Trophoblast cell (in vitro differentiated cells and primary cell): Measurements from ENCODE around the gene DGKH.
"Not testable (repeated sequence)": the region's sequence is repeated elsewhere in the genome, so short reads cannot be mapped to it uniquely, and the experiment has no call there.

Experiments used
- DNase-seq, 2 donors: peaks; one replicate each; pipeline ENCODE4 v3.0.0-alpha.2; 2016
- H2AFZ ChIP-seq: 2 replicates; pipeline ENCODE4 v1.6.1; 2013; ENCODE audit warnings: low read length, moderate library complexity, mild to moderate bottlenecking; ENCODE audit not compliant: insufficient read depth, poor library complexity
- H2AK5ac ChIP-seq: 2 replicates; pipeline ENCODE4 v1.6.1; 2013; ENCODE audit warnings: mild to moderate bottlenecking, low read length
- H2BK120ac ChIP-seq: 2 replicates; pipeline ENCODE4 v1.6.1; 2013; ENCODE audit warnings: low read length, mild to moderate bottlenecking, moderate library complexity; ENCODE audit not compliant: insufficient read depth, poor library complexity
- H2BK12ac ChIP-seq: 2 replicates; pipeline ENCODE4 v1.6.1; 2013; ENCODE audit warnings: mild to moderate bottlenecking, low read length, moderate library complexity
- H2BK5ac ChIP-seq: 2 replicates; pipeline ENCODE4 v1.6.1; 2013; ENCODE audit warnings: low read length, low read depth, moderate library complexity, mild to moderate bottlenecking; ENCODE audit not compliant: poor library complexity
- H3K14ac ChIP-seq: 2 replicates; pipeline ENCODE4 v1.6.1; 2013; ENCODE audit warnings: mild to moderate bottlenecking, low read length
- H3K18ac ChIP-seq: 2 replicates; pipeline ENCODE4 v1.6.1; 2013; ENCODE audit warnings: mild to moderate bottlenecking, low read length
- H3K23ac ChIP-seq: 2 replicates; pipeline ENCODE4 v1.6.1; 2013; ENCODE audit warnings: low read length
- H3K27ac ChIP-seq: 2 replicates; pipeline ENCODE4 v1.5.1; 2013; ENCODE audit warnings: low read depth, mild to moderate bottlenecking, inconsistent platforms, low read length, moderate library complexity
- H3K27me3 ChIP-seq: 2 replicates; pipeline ENCODE4 v1.6.1; 2013; ENCODE audit warnings: inconsistent platforms, mild to moderate bottlenecking, low read length, moderate library complexity; ENCODE audit not compliant: insufficient read depth
- H3K36me3 ChIP-seq, 2 experiments: 1 replicate in 1 of 2; 2 replicates in 1 of 2; pipeline ENCODE4 v1.6.1; 2013; ENCODE audit warnings: low read length in 2 of 2, mild to moderate bottlenecking in 2 of 2, moderate library complexity in 1 of 2; ENCODE audit not compliant: insufficient read depth in 2 of 2, control insufficient read depth in 1 of 2
- H3K4ac ChIP-seq: 2 replicates; pipeline ENCODE4 v1.6.1; 2013; ENCODE audit warnings: low read depth, mild to moderate bottlenecking, low read length, moderate library complexity
- H3K4me1 ChIP-seq, 2 experiments: 1 replicate in 1 of 2; 2 replicates in 1 of 2; pipeline ENCODE4 v1.6.1; 2013; ENCODE audit warnings: low read length in 2 of 2, mild to moderate bottlenecking in 2 of 2, moderate library complexity in 1 of 2; ENCODE audit not compliant: insufficient read depth in 2 of 2, control insufficient read depth in 1 of 2
- H3K4me2 ChIP-seq: 2 replicates; pipeline ENCODE4 v1.6.1; 2013; ENCODE audit warnings: inconsistent platforms, mild to moderate bottlenecking, low read length, moderate library complexity
- H3K4me3 ChIP-seq: 2 replicates; pipeline ENCODE4 v1.5.1; 2013; ENCODE audit warnings: mild to moderate bottlenecking, low read depth, low read length, inconsistent platforms
- H3K79me1 ChIP-seq: one replicate; pipeline ENCODE4 v1.6.1; 2013; ENCODE audit warnings: low read length
- H3K79me2 ChIP-seq: 2 replicates; pipeline ENCODE4 v1.6.1; 2013; ENCODE audit warnings: low read length, mild to moderate bottlenecking; ENCODE audit not compliant: control insufficient read depth, insufficient read depth, poor library complexity
- H3K9ac ChIP-seq: 2 replicates; pipeline ENCODE4 v1.6.1; 2013; ENCODE audit warnings: mild to moderate bottlenecking, low read length
- H3K9me3 ChIP-seq: 2 replicates; pipeline ENCODE4 v1.6.1; 2013; ENCODE audit warnings: low read depth, mild to moderate bottlenecking, control low read depth, inconsistent platforms, low read length; ENCODE audit not compliant: insufficient read depth
- H4K12ac ChIP-seq: 2 replicates; pipeline ENCODE4 v1.6.1; 2013; ENCODE audit warnings: low read depth, mild to moderate bottlenecking, low read length, moderate library complexity
- H4K8ac ChIP-seq: 2 replicates; pipeline ENCODE4 v1.6.1; 2013; ENCODE audit warnings: low read depth, mild to moderate bottlenecking, low read length, moderate library complexity
- H4K91ac ChIP-seq: one replicate; pipeline ENCODE4 v1.6.1; 2013; ENCODE audit warnings: low read depth, mild to moderate bottlenecking, low read length, moderate library complexity
- WGBS: extraction: QIAGEN DNeasy Blood & Tissue Kit; methylation state at CpG from one replicate; pipeline ENCODE4 v1.1.7; 2013; ENCODE audit warnings: missing lambda C conversion rate; ENCODE audit not compliant: insufficient read length, insufficient coverage; ENCODE audit errors: extremely low coverage; 5-methylcytosine and 5-hydroxymethylcytosine counted together

Gene DGKH

DNA sequence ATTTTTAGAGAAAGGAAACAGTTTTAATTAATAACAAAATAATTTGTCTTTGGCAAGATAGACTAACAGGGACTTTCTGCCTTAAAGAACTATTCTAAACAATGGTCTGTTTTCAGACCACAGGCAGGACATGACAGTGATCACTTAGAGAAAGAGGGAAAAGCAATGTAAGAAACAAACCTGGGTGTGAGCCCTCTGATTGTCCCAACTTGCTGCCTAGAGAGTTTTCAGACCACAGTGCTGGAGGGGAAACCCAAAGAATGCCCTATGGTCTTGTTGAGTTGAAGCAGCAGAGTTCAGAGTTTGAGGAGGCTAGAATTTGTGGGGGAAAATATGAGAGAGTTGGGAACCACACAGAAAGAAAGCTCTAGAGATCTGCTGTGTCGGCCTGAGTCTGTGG lies 38.1 kb downstream of the DGKH start:
- no peak overlapping the region for H4K91ac ChIP-seq
- no peaks in the 10 kb centered on the region for H3K27me3 ChIP-seq
- no peak overlapping the region for H3K27ac ChIP-seq
- no peak overlapping the region for H2BK5ac ChIP-seq
- no CpG with 5 or more reads among the region's 1 CpG for WGBS
- H3K36me3 ChIP-seq = peaks cover 0 to 2% of the 10 kb centered on the region in 2 experiments
- no peak overlapping the region for H3K4ac ChIP-seq
- no peak overlapping the region for H3K4me3 ChIP-seq
- H3K14ac ChIP-seq = no peak overlapping the region
- H4K8ac ChIP-seq = no peak overlapping the region
- no peak for DNase-seq
- H3K23ac ChIP-seq = no peak overlapping the region
- H3K9me3 ChIP-seq = no peaks in the 10 kb centered on the region
- no peak overlapping the region for H3K18ac ChIP-seq
- no peak overlapping the region for H2AK5ac ChIP-seq
- H4K12ac ChIP-seq = no peak overlapping the region
- H3K79me1 ChIP-seq = no peaks in the 10 kb centered on the region
- no peak overlapping the region for H2BK120ac ChIP-seq
- H2AFZ ChIP-seq = no peak overlapping the region
- H3K9ac ChIP-seq = no peak overlapping the region
- H2BK12ac ChIP-seq = no peak overlapping the region
- no peaks in the 10 kb centered on the region for H3K4me1 ChIP-seq
- H3K79me2 ChIP-seq = no peaks in the 10 kb centered on the region
- no peak overlapping the region for H3K4me2 ChIP-seq

DNA sequence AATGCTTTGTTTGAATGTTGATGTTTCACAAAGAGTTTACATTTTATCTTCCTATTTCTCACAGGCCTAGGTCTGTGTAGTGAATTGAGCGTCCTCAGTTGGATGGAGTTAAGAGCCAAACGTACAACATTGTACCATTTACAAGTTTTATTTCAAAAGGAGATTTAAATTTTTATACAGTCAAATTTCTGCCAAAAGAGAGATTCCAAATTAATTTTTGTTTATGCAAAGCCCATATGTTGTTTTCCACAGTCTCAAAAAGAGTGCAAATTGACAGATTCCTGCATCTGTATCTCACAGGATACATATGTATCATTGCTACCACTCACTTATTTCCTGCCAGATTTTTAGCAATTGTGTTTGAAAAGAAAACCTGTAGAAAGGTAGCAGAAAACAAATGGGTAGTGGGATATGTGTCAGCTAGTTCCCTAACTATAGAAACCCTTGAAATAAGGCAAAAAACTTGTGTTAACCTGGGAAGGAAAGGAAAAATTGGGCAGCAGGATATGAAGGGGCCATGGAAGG lies 46.1 kb downstream of the DGKH start:
- no peak overlapping the region for H4K91ac ChIP-seq
- H3K9ac ChIP-seq = no peak overlapping the region
- H3K36me3 ChIP-seq = peaks cover 0 to 2% of the 10 kb centered on the region in 2 experiments
- DNase-seq = no peak
- no peak overlapping the region for H2BK5ac ChIP-seq
- no CpG with 5 or more reads among the region's 2 CpGs for WGBS
- no peak overlapping the region for H3K4me2 ChIP-seq
- H4K12ac ChIP-seq = no peak overlapping the region
- no peaks in the 10 kb centered on the region for H3K79me1 ChIP-seq
- H2AK5ac ChIP-seq = no peak overlapping the region
- H3K79me2 ChIP-seq = no peaks in the 10 kb centered on the region
- no peak overlapping the region for H3K4ac ChIP-seq
- H3K27ac ChIP-seq = no peak overlapping the region
- H2BK12ac ChIP-seq = no peak overlapping the region
- no peaks in the 10 kb centered on the region for H3K27me3 ChIP-seq
- no peak overlapping the region for H2AFZ ChIP-seq
- H3K9me3 ChIP-seq = no peaks in the 10 kb centered on the region
- no peak overlapping the region for H3K4me3 ChIP-seq
- H2BK120ac ChIP-seq = no peak overlapping the region
- no peak overlapping the region for H3K14ac ChIP-seq
- no peak overlapping the region for H3K23ac ChIP-seq
- H3K18ac ChIP-seq = no peak overlapping the region
- no peak overlapping the region for H4K8ac ChIP-seq
- no peaks in the 10 kb centered on the region for H3K4me1 ChIP-seq

DNA sequence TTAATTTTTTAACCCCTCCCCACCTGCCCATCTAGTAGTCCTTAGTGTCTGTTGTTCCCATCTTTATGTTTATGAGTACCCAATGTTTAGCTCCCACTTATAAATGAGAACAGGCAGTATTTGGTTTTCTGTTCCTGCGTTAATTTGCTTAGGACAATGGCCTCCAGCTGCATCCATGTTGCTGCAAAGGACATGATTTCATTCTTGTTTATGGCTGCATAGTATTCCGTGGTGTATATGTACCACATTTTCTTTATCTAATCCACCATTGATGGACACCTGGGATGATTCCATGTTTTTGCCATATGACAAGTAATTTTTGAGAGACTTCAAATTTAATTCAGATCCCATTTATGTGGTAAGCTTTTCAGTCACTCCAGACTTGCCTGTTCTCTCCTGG lies 47.8 kb downstream of the DGKH start:
- DNase-seq, H2BK120ac ChIP-seq, H3K4ac ChIP-seq, H3K4me2 ChIP-seq, H3K27me3 ChIP-seq, H3K79me2 ChIP-seq, H3K36me3 ChIP-seq, H3K18ac ChIP-seq, H2BK5ac ChIP-seq, H3K9ac ChIP-seq, H3K4me1 ChIP-seq, H2BK12ac ChIP-seq, H3K4me3 ChIP-seq, H4K91ac ChIP-seq, H3K79me1 ChIP-seq, H3K23ac ChIP-seq, H4K12ac ChIP-seq, H2AFZ ChIP-seq, H3K27ac ChIP-seq, H3K14ac ChIP-seq, H3K9me3 ChIP-seq, H2AK5ac ChIP-seq, H4K8ac ChIP-seq: not testable (repeated sequence)
- WGBS = no CpG with 5 or more reads among the region's 2 CpGs

DNA sequence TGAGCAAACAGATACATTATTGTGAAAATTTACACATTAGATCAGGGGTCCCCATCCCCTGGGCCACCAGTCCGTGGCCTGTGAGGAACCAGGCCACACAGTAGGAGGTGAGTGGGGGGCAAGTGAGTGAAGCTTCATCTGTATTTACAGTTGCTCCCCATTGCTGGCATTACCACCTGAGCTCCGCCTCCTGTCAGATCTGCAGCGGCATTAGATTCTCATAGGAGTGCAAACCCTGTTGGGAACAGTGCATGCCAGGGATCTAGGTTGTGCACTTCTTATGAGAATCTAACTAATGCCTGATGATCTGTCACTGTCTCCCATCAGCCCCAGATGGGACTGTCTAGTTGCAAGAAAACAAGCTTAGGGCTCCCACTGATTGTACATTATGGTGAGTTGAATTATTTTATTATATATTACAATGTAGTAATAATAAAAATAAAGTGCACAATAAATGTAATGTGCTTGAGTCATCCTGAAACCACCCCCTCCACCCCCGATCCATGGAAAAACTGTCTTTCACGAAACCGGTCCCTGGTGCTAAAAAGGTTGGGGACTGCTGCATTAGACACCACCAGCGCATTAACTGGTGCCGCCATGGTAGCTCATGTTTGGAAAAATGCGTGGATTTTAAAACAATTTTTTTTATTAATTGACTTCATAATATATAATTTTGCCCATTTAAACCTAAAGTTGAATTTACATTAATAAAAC lies 51.7 kb downstream of the DGKH start:
- H2BK120ac ChIP-seq = no peak overlapping the region
- no peak overlapping the region for H3K14ac ChIP-seq
- no peak overlapping the region for H2BK5ac ChIP-seq
- no peak overlapping the region for H2AK5ac ChIP-seq
- no peaks in the 10 kb centered on the region for H3K79me2 ChIP-seq
- H3K18ac ChIP-seq = no peak overlapping the region
- DNase-seq = no peak
- no peak overlapping the region for H2BK12ac ChIP-seq
- no peaks in the 10 kb centered on the region for H3K9me3 ChIP-seq
- H3K27ac ChIP-seq = no peak overlapping the region
- no peak overlapping the region for H4K12ac ChIP-seq
- no peak overlapping the region for H3K23ac ChIP-seq
- H3K4me3 ChIP-seq = no peak overlapping the region
- H3K4ac ChIP-seq = no peak overlapping the region
- no peak overlapping the region for H3K4me2 ChIP-seq
- no CpG with 5 or more reads among the region's 9 CpGs for WGBS
- no peak overlapping the region for H2AFZ ChIP-seq
- H4K8ac ChIP-seq = no peak overlapping the region
- H3K4me1 ChIP-seq = no peaks in the 10 kb centered on the region
- H3K36me3 ChIP-seq = no peaks in the 10 kb centered on the region
- H4K91ac ChIP-seq = no peak overlapping the region
- H3K27me3 ChIP-seq = no peaks in the 10 kb centered on the region
- H3K79me1 ChIP-seq = no peaks in the 10 kb centered on the region
- H3K9ac ChIP-seq = no peak overlapping the region
